GM21723 (cell line): ENCODE results near the gene CNTN1.
"Not testable (repeated sequence)": the region's sequence is repeated elsewhere in the genome, so short reads cannot be mapped to it uniquely, and the experiment has no call there.

Source experiments
- ATAC-seq: cut with Tn5 transposase; IDR thresholded peaks from one replicate; pipeline ENCODE4 v1.9.1; 2021; ENCODE audit warnings: mild to moderate bottlenecking, moderate library complexity; ENCODE audit not compliant: unreplicated experiment

CNTN1 gene

GRCh38 chr12:41019461-41019860, 327.2 kb downstream of the CNTN1 start:
- no peak for ATAC-seq

GRCh38 chr12:41023836-41024235, 331.6 kb downstream of the CNTN1 start:
- ATAC-seq: no peak

GRCh38 chr12:41026151-41026550, 333.9 kb downstream of the CNTN1 start:
- ATAC-seq: no peak

- no peak for ATAC-seq
Measured at GRCh38 chr12:41032386-41032785, 340.1 kb downstream of the CNTN1 start.

GRCh38 chr12:41034686-41035085, 342.4 kb downstream of the CNTN1 start:
- ATAC-seq: no peak

GRCh38 chr12:41039461-41039860, 347.2 kb downstream of the CNTN1 start:
- no peak for ATAC-seq

GRCh38 chr12:41045509-41045908, 353.3 kb downstream of the CNTN1 start:
- no peak for ATAC-seq

GRCh38 chr12:41049033-41049432, 356.8 kb downstream of the CNTN1 start:
- no peak for ATAC-seq

- no peak for ATAC-seq
Measured at GRCh38 chr12:41051954-41052353, 359.7 kb downstream of the CNTN1 start.

- no peak for ATAC-seq
Measured at GRCh38 chr12:41052441-41052840, 360.2 kb downstream of the CNTN1 start.

- ATAC-seq: no peak
Measured at GRCh38 chr12:41053046-41053445, 360.8 kb downstream of the CNTN1 start.

GRCh38 chr12:41055875-41056577, 363.8 kb downstream of the CNTN1 start:
- no peak for ATAC-seq

- ATAC-seq: no peak
Measured at GRCh38 chr12:41058266-41058665, 366.0 kb downstream of the CNTN1 start.

- ATAC-seq: no peak
Measured at GRCh38 chr12:41061192-41061591, 369.0 kb downstream of the CNTN1 start.

- ATAC-seq: no peak
Measured at GRCh38 chr12:41064411-41064810, 372.2 kb downstream of the CNTN1 start.

GRCh38 chr12:41067941-41068645, 375.9 kb downstream of the CNTN1 start:
- ATAC-seq: no peak

- no peak for ATAC-seq
Measured at GRCh38 chr12:41073633-41074472, 381.6 kb downstream of the CNTN1 start.

- no peak for ATAC-seq
Measured at GRCh38 chr12:41074473-41074769, 382.2 kb downstream of the CNTN1 start.

- no peak for ATAC-seq
Measured at GRCh38 chr12:41076114-41076513, 383.9 kb downstream of the CNTN1 start.

- not testable (repeated sequence) for ATAC-seq
Measured at GRCh38 chr12:41081241-41081640, 389.0 kb downstream of the CNTN1 start.

GRCh38 chr12:41089438-41089837, 397.2 kb downstream of the CNTN1 start:
- ATAC-seq: no peak

GRCh38 chr12:41092115-41092514, 399.9 kb downstream of the CNTN1 start:
- no peak for ATAC-seq
